ENCODE measurements around the gene KLF7.

- TF ChIP-seq POLR2AphosphoS5 (IDR thresholded peaks at IDR 0.05; ENCODE audit: insufficient read depth in 1 of 2, low read depth in 1 of 2) (no peak), CTCF (IDR thresholded peaks at IDR 0.05) (no peak), POLR2A (IDR thresholded peaks at IDR 0.05) (no peak)
These were observed 4.3 kb downstream of the KLF7 start for GRCh38 chr2:207161247-207162123.
